NCI-H128 (cell line): ENCODE measurements around the gene PIF1.

ENCODE experiments used
- DNase-seq: peaks from one replicate; lab custom pipeline; 2025; ENCODE audit not compliant: unreplicated experiment; lab: John Stamatoyannopoulos, UW

PIF1 gene

GRCh38 chr15:64775551-64776401 lies 49.7 kb downstream of the PIF1 start, which contains the start of gene RBPMS2:
Gene RBPMS2, minus strand, starts transcription at chr15:64775589. Its CDS starts 270 bp downstream, at chr15:64775319.
- no peak for DNase-seq

DNA sequence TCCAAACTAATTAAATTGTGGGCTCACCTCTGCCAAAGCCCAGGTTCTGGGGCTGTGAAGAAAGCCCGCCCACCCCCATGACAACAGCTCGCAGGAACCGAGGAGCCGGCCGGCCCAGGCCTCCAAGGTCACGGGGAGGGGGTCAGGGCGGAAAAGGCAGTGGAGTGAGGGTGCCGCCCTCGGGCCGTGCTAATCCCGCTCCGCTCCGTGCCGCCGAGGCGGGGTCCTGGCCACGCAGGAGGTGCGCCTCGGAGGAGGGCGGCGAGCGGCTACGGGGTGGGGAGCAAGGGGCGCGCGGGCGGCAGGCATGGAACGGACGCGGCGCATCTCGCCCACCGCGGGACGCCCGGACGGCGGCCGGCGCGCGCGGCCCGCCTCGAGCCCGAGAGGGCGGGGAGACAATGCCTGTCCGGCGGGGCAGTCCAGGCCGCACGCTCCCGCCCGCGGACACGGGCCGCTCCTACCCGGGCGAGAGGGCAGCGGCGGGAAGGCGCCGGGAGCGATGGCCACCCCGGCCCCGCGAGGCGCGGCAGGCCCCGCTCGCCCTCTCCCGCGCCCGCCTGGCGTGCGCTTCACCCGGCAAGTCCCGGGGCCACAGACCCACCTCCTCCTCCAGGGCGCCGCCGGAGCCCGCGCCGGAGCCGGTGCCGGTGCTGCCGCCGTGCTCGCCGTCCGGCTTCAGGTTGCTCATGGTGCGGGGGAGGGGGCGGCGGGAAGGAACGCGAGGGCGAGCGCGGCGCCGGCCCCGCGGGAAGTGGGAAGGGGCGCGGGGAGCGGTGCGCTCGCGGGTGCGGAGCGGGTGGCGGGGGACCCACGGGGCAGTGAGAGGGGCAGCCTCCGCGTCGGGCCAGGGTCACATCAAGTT lies 50.6 kb downstream of the PIF1 start:
- DNase-seq: no peak

- DNase-seq: no peak
These were observed 51.3 kb downstream of the PIF1 start for GRCh38 chr15:64774037-64774628.

DNA sequence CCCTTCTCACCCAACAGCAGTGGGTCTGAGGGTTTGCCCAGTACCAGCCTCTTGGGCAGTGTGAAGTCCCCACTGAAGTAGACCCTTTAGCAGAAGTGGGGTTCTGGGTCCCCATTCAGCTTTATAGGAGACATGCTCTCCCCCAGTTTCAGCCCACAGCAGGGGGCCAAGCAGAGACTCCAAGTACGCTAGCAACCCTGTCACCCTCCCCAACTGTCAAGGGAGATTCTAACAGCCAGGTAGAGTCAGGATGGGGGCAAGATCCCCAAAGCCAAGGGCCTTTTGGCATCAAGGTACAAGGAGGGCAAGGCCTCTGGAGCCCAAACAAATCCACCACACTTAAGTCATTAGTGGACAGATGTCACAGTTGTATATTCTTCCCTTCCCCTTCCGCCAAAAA lies 51.8 kb downstream of the PIF1 start:
- no peak for DNase-seq

- no peak for DNase-seq
These were observed 52.5 kb downstream of the PIF1 start for GRCh38 chr15:64772964-64773363.

DNA sequence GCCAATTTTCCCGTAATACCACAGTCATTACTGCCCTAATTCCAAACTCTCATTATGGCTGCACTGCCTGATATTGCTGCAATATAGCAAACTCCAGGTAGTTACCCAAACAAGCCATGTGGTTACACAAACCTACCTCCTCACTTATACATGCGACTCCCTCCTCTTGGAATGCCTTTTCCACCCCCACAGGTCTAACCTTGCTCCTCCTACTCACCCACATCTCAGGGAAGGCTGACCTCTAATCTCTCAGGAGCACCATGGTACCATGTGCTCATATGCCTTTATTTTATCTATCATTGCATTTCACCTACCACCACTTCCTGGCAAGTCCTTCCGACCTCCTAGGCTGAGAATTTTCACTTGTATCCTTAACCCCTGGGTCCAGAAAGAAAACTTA lies 53.0 kb downstream of the PIF1 start:
- no peak for DNase-seq

DNA sequence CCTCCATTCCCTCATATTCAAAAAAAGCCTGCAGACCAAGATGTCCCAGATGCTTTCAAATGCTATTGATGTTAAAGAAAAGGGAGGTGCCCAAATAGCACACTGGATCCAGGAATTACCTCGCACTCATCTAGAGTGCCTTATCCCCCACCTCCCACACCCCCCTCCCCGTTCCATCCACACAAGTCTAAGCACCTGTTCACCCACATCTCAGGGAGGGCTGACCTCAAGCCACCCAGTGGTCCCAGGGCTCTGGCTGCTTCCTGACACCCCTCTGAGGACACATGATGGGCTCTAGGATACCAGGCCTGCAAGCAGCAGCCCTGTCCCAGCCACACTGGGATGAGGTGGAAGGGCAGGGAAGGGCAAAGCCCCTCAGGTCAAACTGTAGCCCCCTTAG lies 54.8 kb downstream of the PIF1 start:
- DNase-seq: no peak

DNA sequence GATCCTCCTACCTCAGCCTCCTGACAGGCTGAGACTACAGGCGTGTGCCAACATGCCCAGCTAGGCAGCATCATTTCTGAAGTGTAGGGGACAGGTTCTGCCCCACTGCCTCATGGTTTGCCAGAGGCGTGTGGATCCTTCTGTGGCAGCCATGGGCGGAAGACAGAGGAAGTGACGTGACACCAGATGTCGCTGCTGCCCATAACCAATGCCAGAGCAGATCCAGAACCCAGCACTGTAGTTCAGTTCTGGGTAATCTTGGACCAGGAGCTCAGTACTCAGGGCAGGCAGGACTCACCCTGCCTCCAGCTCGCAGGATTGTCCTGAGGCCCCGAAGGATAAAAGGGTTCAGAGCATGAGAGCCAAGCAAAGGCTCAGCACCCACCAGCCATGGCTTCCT lies 58.2 kb downstream of the PIF1 start:
- no peak for DNase-seq

DNA sequence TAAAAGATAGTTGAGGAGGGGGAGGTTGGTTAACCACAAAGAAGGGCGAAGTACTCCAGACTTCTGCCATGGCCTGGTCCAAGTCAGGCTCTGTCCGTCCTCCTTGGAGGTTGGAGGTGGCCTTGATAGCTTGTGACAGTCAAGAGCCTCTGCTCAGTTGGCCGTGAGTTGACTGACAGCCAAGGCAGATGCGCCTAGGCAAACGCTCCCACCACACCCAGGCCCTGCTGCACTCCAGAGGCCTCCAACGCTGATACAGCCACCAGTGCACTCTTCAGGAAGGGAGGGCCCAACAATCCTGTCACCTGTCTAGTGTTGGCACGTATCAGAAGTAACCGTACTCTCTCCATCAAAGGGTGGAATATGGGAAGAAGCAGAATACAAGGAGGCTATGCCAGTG lies 59.4 kb downstream of the PIF1 start:
- DNase-seq: no peak
